ENCODE results near the gene NPS.

Gene NPS

GRCh38 chr10:127549009-127549408 lies at the start of gene NPS:
Gene NPS, plus strand, starts transcription at chr10:127549309. Its CDS starts 60 bp downstream, at chr10:127549369.
- no peak for DNase-seq

- no peak for DNase-seq
These were observed 49.0 kb upstream of the NPS start for GRCh38 chr10:127500127-127500526.

GRCh38 chr10:127506094-127506493 lies 43.0 kb upstream of the NPS start:
- DNase-seq = no peak

- DNase-seq = no peak
These were observed 26.8 kb upstream of the NPS start for GRCh38 chr10:127522298-127522697.

GRCh38 chr10:127523476-127523875 lies 25.6 kb upstream of the NPS start:
- no peak for DNase-seq

GRCh38 chr10:127524229-127524628 lies 24.9 kb upstream of the NPS start:
- DNase-seq = no peak

- DNase-seq = no peak
These were observed 24.0 kb upstream of the NPS start for GRCh38 chr10:127524908-127525665.

- no peak for DNase-seq
These were observed 23.4 kb upstream of the NPS start for GRCh38 chr10:127525686-127526085.

- no peak for DNase-seq
These were observed 22.9 kb upstream of the NPS start for GRCh38 chr10:127526161-127526560.

- DNase-seq = no peak
These were observed 21.8 kb upstream of the NPS start for GRCh38 chr10:127527320-127527719.

- DNase-seq = no peak
These were observed 21.2 kb upstream of the NPS start for GRCh38 chr10:127527891-127528290.

GRCh38 chr10:127532193-127532592 lies 16.9 kb upstream of the NPS start:
- no peak for DNase-seq

GRCh38 chr10:127532659-127533058 lies 16.4 kb upstream of the NPS start:
- DNase-seq = no peak

- no peak for DNase-seq
These were observed 15.0 kb upstream of the NPS start for GRCh38 chr10:127534074-127534473.

GRCh38 chr10:127534496-127534895 lies 14.6 kb upstream of the NPS start:
- no peak for DNase-seq

GRCh38 chr10:127535802-127536515 lies 13.2 kb upstream of the NPS start:
- DNase-seq = no peak

- no peak for DNase-seq
These were observed 11.9 kb upstream of the NPS start for GRCh38 chr10:127536972-127537760.

- no peak for DNase-seq
These were observed 11.2 kb upstream of the NPS start for GRCh38 chr10:127537924-127538323.

GRCh38 chr10:127548022-127548421 lies 1.1 kb upstream of the NPS start:
- DNase-seq = no peak

- DNase-seq = no peak
These were observed 1.8 kb downstream of the NPS start for GRCh38 chr10:127550861-127551260.

GRCh38 chr10:127552446-127552845 lies 3.3 kb downstream of the NPS start:
- no peak for DNase-seq

- no peak for DNase-seq
These were observed 4.3 kb downstream of the NPS start for GRCh38 chr10:127553417-127553816.

- no peak for DNase-seq
These were observed 7.8 kb downstream of the NPS start for GRCh38 chr10:127556916-127557315.

- DNase-seq = no peak
These were observed 12.5 kb downstream of the NPS start for GRCh38 chr10:127561647-127562046.

Data from CD4-positive, alpha-beta T cell treated with Interleukin-10 for 1 hour (primary cell).